GM21717 (cell line): ENCODE results near the gene KLHL35.

Experiments used
- ATAC-seq: cut with Tn5 transposase; IDR thresholded peaks from one replicate; pipeline ENCODE4 v1.9.1; 2021; ENCODE audit warnings: mild to moderate bottlenecking, moderate library complexity; ENCODE audit not compliant: unreplicated experiment

KLHL35 gene

GRCh38 chr11:75442161-75442885, 9.3 kb upstream of the KLHL35 start:
- no peak for ATAC-seq

- no peak for ATAC-seq
Observed at GRCh38 chr11:75441804-75442132, 8.8 kb upstream of the KLHL35 start.

GRCh38 chr11:75440960-75441803, 8.2 kb upstream of the KLHL35 start:
- ATAC-seq: no peak

GRCh38 chr11:75439495-75440120, 6.6 kb upstream of the KLHL35 start:
- no peak for ATAC-seq

- no peak for ATAC-seq
Observed at GRCh38 chr11:75439026-75439425, 6.0 kb upstream of the KLHL35 start.

GRCh38 chr11:75437966-75438659, 5.1 kb upstream of the KLHL35 start:
- ATAC-seq: no peak

- no peak for ATAC-seq
Observed at GRCh38 chr11:75436806-75437205, 3.8 kb upstream of the KLHL35 start.

- ATAC-seq: no peak
Observed at GRCh38 chr11:75435571-75435925, 2.5 kb upstream of the KLHL35 start.

- no peak for ATAC-seq
Observed at GRCh38 chr11:75434886-75435570, 2.0 kb upstream of the KLHL35 start.

- no peak for ATAC-seq
Observed at GRCh38 chr11:75434051-75434450, 1.0 kb upstream of the KLHL35 start.

GRCh38 chr11:75433443-75433842, 440 bp upstream of the KLHL35 start:
- ATAC-seq: no peak

GRCh38 chr11:75431533-75432525, 1.2 kb downstream of the KLHL35 start:
- ATAC-seq: no peak

- no peak for ATAC-seq
Observed at GRCh38 chr11:75430714-75431532, 2.1 kb downstream of the KLHL35 start.

- no peak for ATAC-seq
Observed at GRCh38 chr11:75429902-75430713, 2.9 kb downstream of the KLHL35 start.

- ATAC-seq: no peak
Observed at GRCh38 chr11:75429641-75429901, 3.4 kb downstream of the KLHL35 start.

- ATAC-seq: no peak
Observed at GRCh38 chr11:75428989-75429640, 3.9 kb downstream of the KLHL35 start.

- no peak for ATAC-seq
Observed at GRCh38 chr11:75428281-75428724, 4.7 kb downstream of the KLHL35 start.

- no peak for ATAC-seq
Observed at GRCh38 chr11:75427181-75427580, 5.8 kb downstream of the KLHL35 start.
